Measurements from ENCODE around the gene PREX1. TPM values are rescaled to one million over a fixed set of nuclear protein-coding genes. Genes with fewer than 3 reads are reported as not detected.

Gene PREX1
- total RNA-seq, 4 donors from 2014 or later = 9.9 to 150 (median 18.4) TPM

- H3K27ac ChIP-seq = no peak overlapping the region
- no peaks in the 10 kb centered on the region for H3K27me3 ChIP-seq
- peak; percentile 12 to 31 (median 27) for DNase-seq
- H3K4me1 ChIP-seq = no peaks in the 10 kb centered on the region
- H3K36me3 ChIP-seq = no peaks in the 10 kb centered on the region
- no peaks in the 10 kb centered on the region for H3K9me3 ChIP-seq
- H3K4me3 ChIP-seq = no peak overlapping the region
- TF ChIP-seq, protein P1, sequence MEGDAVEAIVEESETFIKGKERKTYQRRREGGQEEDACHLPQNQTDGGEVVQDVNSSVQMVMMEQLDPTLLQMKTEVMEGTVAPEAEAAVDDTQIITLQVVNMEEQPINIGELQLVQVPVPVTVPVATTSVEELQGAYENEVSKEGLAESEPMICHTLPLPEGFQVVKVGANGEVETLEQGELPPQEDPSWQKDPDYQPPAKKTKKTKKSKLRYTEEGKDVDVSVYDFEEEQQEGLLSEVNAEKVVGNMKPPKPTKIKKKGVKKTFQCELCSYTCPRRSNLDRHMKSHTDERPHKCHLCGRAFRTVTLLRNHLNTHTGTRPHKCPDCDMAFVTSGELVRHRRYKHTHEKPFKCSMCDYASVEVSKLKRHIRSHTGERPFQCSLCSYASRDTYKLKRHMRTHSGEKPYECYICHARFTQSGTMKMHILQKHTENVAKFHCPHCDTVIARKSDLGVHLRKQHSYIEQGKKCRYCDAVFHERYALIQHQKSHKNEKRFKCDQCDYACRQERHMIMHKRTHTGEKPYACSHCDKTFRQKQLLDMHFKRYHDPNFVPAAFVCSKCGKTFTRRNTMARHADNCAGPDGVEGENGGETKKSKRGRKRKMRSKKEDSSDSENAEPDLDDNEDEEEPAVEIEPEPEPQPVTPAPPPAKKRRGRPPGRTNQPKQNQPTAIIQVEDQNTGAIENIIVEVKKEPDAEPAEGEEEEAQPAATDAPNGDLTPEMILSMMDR (IDR thresholded peaks at IDR 0.05) = no peak
- no peak for TF ChIP-seq POLR2A (IDR thresholded peaks at IDR 0.05)
Observed at GRCh38 chr20:48603819-48604405, 223.9 kb downstream of the PREX1 start.

DNA sequence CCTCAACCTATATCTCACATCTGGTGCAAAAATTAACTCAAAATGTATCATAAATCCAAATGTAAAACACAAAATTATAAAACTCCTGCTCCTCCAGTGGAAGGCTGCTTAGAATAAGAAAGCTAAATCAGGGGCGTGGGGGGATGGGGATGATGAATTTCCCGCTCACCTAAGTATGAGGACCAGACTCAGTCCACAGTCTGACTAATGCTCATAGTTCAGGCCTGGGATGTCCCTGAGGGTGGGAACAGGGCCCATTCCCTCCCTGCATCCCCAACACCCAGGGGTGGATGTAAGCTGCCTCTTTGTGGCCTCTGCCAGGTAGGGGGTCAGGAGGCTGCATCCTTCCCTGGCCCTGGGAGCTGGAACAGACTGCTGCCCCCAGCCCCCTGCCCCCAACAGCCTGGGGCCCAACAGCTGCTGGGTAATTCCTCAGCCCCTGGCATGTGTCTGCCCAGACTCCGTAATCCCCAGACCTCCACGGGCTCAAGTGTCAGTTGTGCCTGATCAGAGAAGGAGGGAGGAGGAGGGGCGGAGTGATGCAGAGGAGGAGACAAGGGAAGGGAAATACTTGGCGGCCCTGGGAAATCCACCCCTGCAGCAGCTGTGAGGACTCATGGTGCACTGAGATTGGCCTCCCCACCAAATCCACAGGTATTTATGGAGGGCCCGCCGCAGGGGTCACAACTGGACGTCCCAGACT is 224.5 kb downstream of the PREX1 start:
- Histone ChIP-seq H3K4me1 (no peaks in the 10 kb centered on the region), H3K27ac (no peak overlapping the region), H3K4me3 (no peak overlapping the region), H3K9me3 (no peaks in the 10 kb centered on the region), H3K27me3 (no peaks in the 10 kb centered on the region), H3K36me3 (no peaks in the 10 kb centered on the region)
- peak; percentile 9 to 37 (median 31) for DNase-seq
- TF ChIP-seq, protein P1 (IDR thresholded peaks at IDR 0.05) = no peak
- TF ChIP-seq POLR2A (IDR thresholded peaks at IDR 0.05) = no peak

DNA sequence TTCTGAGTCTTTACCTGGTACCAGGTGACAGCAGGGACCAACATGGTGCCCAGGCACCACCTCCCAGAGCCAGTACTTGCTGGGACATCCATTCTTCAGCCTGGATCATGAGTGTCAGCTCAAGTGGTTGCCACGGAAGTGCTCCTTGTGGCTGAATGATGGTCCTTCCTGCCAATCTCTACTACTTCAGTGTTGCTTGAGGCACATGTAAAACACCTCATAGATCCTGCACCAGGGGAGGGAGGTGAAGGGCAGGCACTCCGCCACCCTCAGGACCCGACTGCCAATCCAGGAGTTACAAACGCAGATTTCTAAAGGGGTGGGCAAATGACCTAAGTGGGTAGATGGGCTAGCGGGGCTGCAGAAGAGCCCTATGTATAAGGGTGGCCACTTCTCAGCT is 226.0 kb downstream of the PREX1 start:
- Histone ChIP-seq H3K27me3 (no peaks in the 10 kb centered on the region), H3K9me3 (no peaks in the 10 kb centered on the region), H3K27ac (no peak overlapping the region), H3K36me3 (no peaks in the 10 kb centered on the region), H3K4me3 (no peak overlapping the region), H3K4me1 (no peaks in the 10 kb centered on the region)
- no peak for TF ChIP-seq POLR2A (IDR thresholded peaks at IDR 0.05)
- TF ChIP-seq, protein P1 (IDR thresholded peaks at IDR 0.05) = no peak
- DNase-seq = peak; percentile 10 to 18 (median 13)

- Histone ChIP-seq H3K27ac (no peak overlapping the region), H3K4me1 (no peaks in the 10 kb centered on the region), H3K4me3 (no peak overlapping the region), H3K9me3 (no peaks in the 10 kb centered on the region), H3K36me3 (no peaks in the 10 kb centered on the region), H3K27me3 (no peaks in the 10 kb centered on the region)
- TF ChIP-seq, protein P1 (IDR thresholded peaks at IDR 0.05) = no peak
- TF ChIP-seq POLR2A (IDR thresholded peaks at IDR 0.05) = no peak
- DNase-seq = peak in 1 of 3 donors; percentile 29
Observed at GRCh38 chr20:48600470-48600945, 227.3 kb downstream of the PREX1 start.

DNA sequence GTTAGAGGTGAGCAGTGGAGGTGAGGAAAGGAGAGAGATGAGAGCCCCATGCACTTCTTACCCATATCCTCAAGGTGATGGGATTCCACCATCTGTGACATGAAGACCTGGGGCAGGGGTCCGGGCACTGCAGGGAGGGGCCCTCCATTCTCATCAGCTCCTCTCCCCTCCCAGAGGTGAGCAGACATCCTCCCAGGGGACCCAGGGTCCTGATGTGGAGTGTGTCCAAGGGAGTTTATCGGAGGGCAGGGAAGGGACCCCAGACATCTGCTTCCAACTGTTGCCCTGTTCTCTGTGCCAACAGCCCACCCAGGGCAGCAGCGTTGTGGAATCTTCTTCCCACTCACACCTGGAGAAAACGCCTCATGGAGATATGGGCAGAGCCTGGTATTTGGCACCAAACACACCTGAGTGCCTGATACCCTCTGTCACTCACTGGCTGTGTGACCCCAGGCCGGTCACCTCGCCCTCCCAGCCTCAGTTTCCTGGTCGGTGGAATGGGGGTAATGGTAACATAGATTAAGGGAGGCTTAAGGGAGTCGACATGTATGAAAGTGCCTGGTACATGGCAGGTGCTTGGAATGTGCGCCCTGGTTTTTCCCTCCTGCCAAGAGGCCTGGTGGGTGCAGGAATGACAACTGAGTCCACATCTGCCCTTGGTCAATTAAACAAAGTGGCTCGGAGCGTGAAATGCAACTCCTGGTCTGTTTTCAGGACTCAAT is 227.9 kb downstream of the PREX1 start:
- Histone ChIP-seq H3K4me3 (no peak overlapping the region), H3K4me1 (no peaks in the 10 kb centered on the region), H3K36me3 (no peaks in the 10 kb centered on the region), H3K9me3 (no peaks in the 10 kb centered on the region), H3K27ac (no peak overlapping the region), H3K27me3 (no peaks in the 10 kb centered on the region)
- TF ChIP-seq, protein P1 (IDR thresholded peaks at IDR 0.05) = no peak
- no peak for TF ChIP-seq POLR2A (IDR thresholded peaks at IDR 0.05)
- DNase-seq = peak in 2 of 3 donors; percentile 19 to 23
